OCI-LY7 (cell line): ENCODE results near the gene CHCHD10. TPM values are rescaled to one million over a fixed set of nuclear protein-coding genes. Genes with fewer than 3 reads are reported as not detected.
A peak's percentile ranks its signal among the peaks of the same experiment; 100 is the strongest.

Source experiments
- BruUV-seq: library from RNA; stranded (reverse); fragments of 400-500 nt; replicated peaks from 2 replicates; lab custom pipeline; 2021; lab: Mats Ljungman, UMichigan
- CTCF ChIA-PET: fragments of 300-600 bp; sonication (Branson Sonifier 250); formaldehyde crosslinking; loops from one replicate; lab custom pipeline; 2022; ENCODE audit warnings: antibody characterized with exemption; ENCODE audit not compliant: unreplicated experiment; lab: Charles Lee
- POLR2A ChIA-PET: fragments of 300-600 bp; sonication (Branson Sonifier 250); formaldehyde crosslinking; loops from one replicate; lab custom pipeline; 2022; ENCODE audit warnings: antibody characterized with exemption; lab: Charles Lee
- DNase-seq: peaks from one replicate; pipeline ENCODE4 v3.0.0-alpha.2; 2015; ENCODE audit warnings: low spot score
- H2AFZ ChIP-seq: fragments of 200-600 bp; sonication (generic), shearing (Covaris generic); 2 replicates; pipeline ENCODE4 v1.6.1; 2014; ENCODE audit warnings: mild to moderate bottlenecking, antibody characterized with exemption, low read length, moderate library complexity
- H3K27ac ChIP-seq: fragments of 200-600 bp; sonication (generic); 2 replicates; pipeline ENCODE4 v1.5.1; 2014; ENCODE audit warnings: mixed run types, low read depth, mild to moderate bottlenecking, moderate library complexity, low read length, inconsistent platforms; ENCODE audit not compliant: poor library complexity, severe bottlenecking
- H3K36me3 ChIP-seq: fragments of 200-600 bp; sonication (generic); 2 replicates; pipeline ENCODE4 v1.6.1; 2014; ENCODE audit warnings: mild to moderate bottlenecking, antibody characterized with exemption, low read length, moderate library complexity, mixed read lengths; ENCODE audit not compliant: insufficient read depth
- H3K4me1 ChIP-seq: fragments of 200-600 bp; sonication (generic); 2 replicates; pipeline ENCODE4 v1.5.1; 2014; ENCODE audit warnings: mild to moderate bottlenecking, low read length; ENCODE audit not compliant: insufficient read depth, poor library complexity, severe bottlenecking
- H3K4me2 ChIP-seq: fragments of 200-600 bp; sonication (generic); 2 replicates; pipeline ENCODE4 v1.6.1; 2014; ENCODE audit warnings: mild to moderate bottlenecking, low read length
- H3K4me3 ChIP-seq: fragments of 200-600 bp; sonication (generic); 2 replicates; pipeline ENCODE4 v1.5.1; 2014; ENCODE audit warnings: mild to moderate bottlenecking, low read depth, low read length; ENCODE audit not compliant: poor library complexity, severe bottlenecking
- H3K79me2 ChIP-seq: fragments of 200-600 bp; sonication (generic); 2 replicates; pipeline ENCODE4 v1.6.1; 2016; ENCODE audit warnings: low read depth, mild to moderate bottlenecking, low read length, moderate library complexity, mixed read lengths; ENCODE audit not compliant: insufficient read depth
- H3K9me2 ChIP-seq: fragments of 200-600 bp; sonication (generic); 2 replicates; pipeline ENCODE4 v1.6.1; 2016; ENCODE audit warnings: mild to moderate bottlenecking, low read length, mixed read lengths; ENCODE audit not compliant: insufficient read depth
- H3K9me3 ChIP-seq: fragments of 200-600 bp; sonication (generic); 2 replicates; pipeline ENCODE4 v1.6.1; 2014; ENCODE audit warnings: mild to moderate bottlenecking, mixed run types, low read length, mixed read lengths
- H4K20me1 ChIP-seq: fragments of 200-600 bp; sonication (generic); 2 replicates; pipeline ENCODE4 v1.6.1; 2014; ENCODE audit warnings: mild to moderate bottlenecking, antibody characterized with exemption, low read length, moderate library complexity, mixed read lengths; ENCODE audit not compliant: insufficient read depth
- CTCF ChIP-seq: fragments of 200-600 bp; sonication (generic); conservative IDR thresholded peaks from 2 replicates; pipeline ENCODE4 v1.5.1; 2014; ENCODE audit warnings: mild to moderate bottlenecking, antibody characterized with exemption, low read length, moderate library complexity, mixed read lengths
- EZH2phosphoT487 ChIP-seq: fragments of 200-600 bp; sonication (generic); IDR thresholded peaks from 2 replicates; pipeline ENCODE4 v1.6.1; 2018; ENCODE audit warnings: low read depth, borderline replicate concordance, mild to moderate bottlenecking, mixed run types, antibody characterized with exemption, low read length, moderate library complexity, mixed read lengths
- intact Hi-C: fragments of 100-400 bp; cut with micrococcal nuclease; formaldehyde crosslinking; loops from one replicate; pipeline ENCODE4 v1.10.0; 2022; ENCODE audit not compliant: unreplicated experiment
- total RNA-seq, 2 experiments: library from RNA; depleted of rRNA in 1 of 2; stranded (reverse); fragments of >200 nt in 1 of 2; shearing (Covaris generic) in 1 of 2; gene quantifications; 2 replicates each; pipeline ENCODE4 v1.2.3, GENCODE V29; 2014 to 2022

The CHCHD10 gene
- total RNA-seq, 2 experiments from 2014 or later: 50.8 to 252 TPM

GRCh38 chr22:23803001-23803819, 35.4 kb upstream of the CHCHD10 start:
- H3K4me2 ChIP-seq: peak overlapping the region; percentile 72
- H3K4me1 ChIP-seq: peaks cover 93% of the 10 kb centered on the region
- H3K4me3 ChIP-seq: peak overlapping the region; percentile 59
- H3K36me3 ChIP-seq: peaks cover 75% of the 10 kb centered on the region
- BruUV-seq: no TSS peak
- intact Hi-C loops: loop anchor here (1.0 to 5.0 kb wide), 3 partner anchors 35 to 624 kb away; partner anchors contain the start of gene ADORA2A
- CTCF ChIA-PET: no interaction called here
- H3K79me2 ChIP-seq: peaks cover 32% of the 10 kb centered on the region; the same call in 1 of the 2 replicates
- no peak overlapping the region for H2AFZ ChIP-seq
- no peak for TF ChIP-seq CTCF
- no peak for TF ChIP-seq EZH2phosphoT487
- H4K20me1 ChIP-seq: no peaks in the 10 kb centered on the region
- peak overlapping the region; percentile 97 for H3K27ac ChIP-seq
- DNase-seq: peak; percentile 73
- 0 out of 2 replicates have a peak, but pooled peaks cover 3% of the 10 kb centered on the region for H3K9me3 ChIP-seq
- POLR2A ChIA-PET: interaction anchor here (0.7 to 2.0 kb wide), 5 partner anchors 9 to 54 kb away, joined by 3 to 10 read pairs (median 4); partner anchors contain the start of gene SLC2A11
- H3K9me2 ChIP-seq: no peaks in the 10 kb centered on the region

GRCh38 chr22:23801886-23802377, 34.2 kb upstream of the CHCHD10 start:
- Histone ChIP-seq H2AFZ (no peak overlapping the region), H4K20me1 (no peaks in the 10 kb centered on the region), H3K4me2 (peak overlapping the region; percentile 72), H3K9me2 (no peaks in the 10 kb centered on the region), H3K36me3 (peaks cover 79% of the 10 kb centered on the region), H3K27ac (peak overlapping the region; percentile 97), H3K9me3 (0 out of 2 replicates have a peak, but pooled peaks cover 3% of the 10 kb centered on the region), H3K4me3 (peak overlapping the region; percentile 4), H3K79me2 (peaks cover 33% of the 10 kb centered on the region; the same call in 1 of the 2 replicates), H3K4me1 (peaks cover 93% of the 10 kb centered on the region)
- CTCF ChIA-PET: interaction anchor here (0.5 kb wide), 1 partner anchor 44 kb away, joined by 4 read pairs; no protein-coding TSS in a partner anchor
- POLR2A ChIA-PET: interaction anchor here (0.6 to 2.0 kb wide), 5 partner anchors 11 to 56 kb away, joined by 3 to 10 read pairs (median 4); partner anchors contain the start of gene SLC2A11
- intact Hi-C loops: loop anchor here (1.0 to 5.0 kb wide), 3 partner anchors 15 to 625 kb away; partner anchors contain the start of genes ADORA2A and SMARCB1
- BruUV-seq: no TSS peak
- no peak for DNase-seq
- TF ChIP-seq EZH2phosphoT487 (no peak), CTCF (no peak)
